ENCODE measurements around the gene EDIL3. TPM values are rescaled to one million over a fixed set of nuclear protein-coding genes. Genes with fewer than 3 reads are reported as not detected.
A peak's percentile ranks its signal among the peaks of the same experiment; 100 is the strongest.
"Not testable (repeated sequence)": the region's sequence is repeated elsewhere in the genome, so short reads cannot be mapped to it uniquely, and the experiment has no call there.

EDIL3 gene
- total RNA-seq, 1 donor from 2014 or later = 86.1 TPM

- peak; percentile 63 for DNase-seq (ENCODE audit: low read depth)
These were observed 4.9 kb downstream of the EDIL3 start for GRCh38 chr5:84379749-84380148.

DNA sequence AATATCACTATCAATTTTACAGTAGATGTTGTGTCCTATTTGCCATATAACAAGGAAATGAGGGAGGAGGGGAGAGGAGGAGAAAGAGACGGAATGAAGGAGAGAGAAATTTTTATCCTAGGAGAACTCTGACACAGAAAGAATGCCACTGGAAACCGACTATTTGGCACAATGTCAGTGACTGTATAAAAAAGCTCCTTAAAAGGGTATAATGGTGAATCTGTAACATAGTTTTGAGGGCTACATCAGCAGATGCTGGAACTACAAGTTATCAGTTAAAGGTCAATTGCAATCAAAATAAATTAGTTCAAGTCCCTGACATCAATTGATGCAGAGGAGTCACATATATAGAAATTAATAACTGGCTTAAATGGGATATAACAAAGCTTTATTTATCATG is 5.7 kb downstream of the EDIL3 start:
- peak; percentile 56 for DNase-seq (ENCODE audit: low read depth)

- peak; percentile 58 for DNase-seq (ENCODE audit: low read depth)
These were observed 6.3 kb downstream of the EDIL3 start for GRCh38 chr5:84378420-84378819.

- no peak for DNase-seq (ENCODE audit: low read depth)
These were observed 8.3 kb downstream of the EDIL3 start for GRCh38 chr5:84376346-84376745.

DNA sequence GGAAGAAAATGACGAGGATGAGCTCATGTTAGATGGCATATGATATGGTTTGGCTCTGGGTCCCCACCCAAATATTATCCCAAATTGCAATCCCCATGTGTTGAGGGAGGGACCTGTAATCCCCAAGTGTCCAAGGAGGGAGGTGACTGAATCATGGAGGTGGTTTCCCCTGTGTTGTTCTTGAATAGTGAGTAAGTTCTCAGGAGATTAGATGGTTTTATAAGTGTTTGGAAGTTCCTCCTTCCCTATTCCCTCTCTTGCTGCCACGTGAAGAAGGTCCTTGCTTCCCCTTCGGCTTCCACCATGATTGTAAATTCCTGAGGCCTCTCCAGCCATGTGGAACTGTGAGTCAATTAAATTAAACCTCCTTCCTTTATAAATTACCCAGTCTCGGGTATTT is 10.1 kb downstream of the EDIL3 start:
- peak; percentile 31 for DNase-seq (ENCODE audit: low read depth)

DNA sequence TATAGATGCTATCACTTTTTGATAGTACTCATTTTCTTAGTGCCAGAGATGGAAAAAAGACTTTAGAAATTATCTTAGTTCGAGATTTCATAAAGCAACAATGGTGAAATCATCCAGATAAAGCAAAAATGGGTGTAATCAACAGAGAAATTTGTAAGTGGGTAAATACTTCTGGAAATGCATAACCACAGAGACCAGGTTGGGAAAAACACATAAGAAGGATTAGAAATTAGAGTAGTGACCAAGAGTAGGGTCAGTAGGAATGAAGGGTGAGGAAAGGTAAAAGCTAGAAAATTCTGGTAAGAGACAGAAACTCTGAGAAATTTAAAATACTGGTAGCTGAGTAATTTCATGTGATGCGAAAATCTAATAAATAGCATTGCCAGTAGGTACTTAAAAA is 11.2 kb downstream of the EDIL3 start:
- DNase-seq (ENCODE audit: low read depth) = no peak

- peak; percentile 87 for DNase-seq (ENCODE audit: low read depth)
These were observed 12.5 kb downstream of the EDIL3 start for GRCh38 chr5:84372066-84372695.

DNA sequence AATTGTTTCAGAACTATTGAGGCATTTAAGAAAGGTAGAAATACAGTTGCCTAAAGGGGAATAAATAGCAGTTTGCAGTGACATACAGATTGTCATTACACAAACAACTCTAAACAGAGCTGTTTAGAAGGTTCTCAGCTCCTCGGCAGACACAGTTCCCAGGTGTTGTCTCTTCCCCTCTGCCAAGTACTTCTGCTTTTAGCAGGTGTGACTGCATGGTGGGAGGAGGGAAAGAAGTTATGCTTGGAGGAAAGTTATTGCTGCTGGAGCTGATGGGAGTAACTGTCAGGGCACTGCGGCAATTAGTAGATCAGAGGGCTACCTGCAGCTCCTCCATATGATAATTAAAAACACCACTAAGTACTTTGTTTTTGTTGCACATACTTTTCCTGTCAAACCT is 14.5 kb downstream of the EDIL3 start:
- no peak for DNase-seq (ENCODE audit: low read depth)

DNA sequence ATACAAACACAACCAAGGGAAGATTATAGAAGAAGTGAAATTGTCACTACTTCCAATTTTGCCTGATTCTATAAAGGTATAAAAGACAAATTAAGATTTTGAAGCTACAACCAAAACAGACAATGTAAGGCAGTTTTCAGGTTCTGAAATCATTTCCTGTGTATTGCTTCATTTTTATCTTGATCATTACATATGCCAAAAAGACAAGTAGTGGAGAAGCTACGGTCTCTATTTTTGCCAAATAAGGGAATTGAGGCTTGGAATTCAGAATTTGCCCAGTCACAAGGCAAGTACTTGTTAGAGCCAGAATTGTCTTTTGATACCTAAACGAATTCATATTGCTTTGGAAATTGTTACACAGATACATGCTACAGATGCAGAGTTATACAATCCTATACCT is 20.6 kb downstream of the EDIL3 start:
- no peak for DNase-seq (ENCODE audit: low read depth)

GRCh38 chr5:84362061-84362720 is 22.5 kb downstream of the EDIL3 start:
- no peak for DNase-seq (ENCODE audit: low read depth)

- no peak for DNase-seq (ENCODE audit: low read depth)
These were observed 23.1 kb downstream of the EDIL3 start for GRCh38 chr5:84361572-84361971.

GRCh38 chr5:84360056-84360455 is 24.6 kb downstream of the EDIL3 start:
- DNase-seq (ENCODE audit: low read depth) = no peak

DNA sequence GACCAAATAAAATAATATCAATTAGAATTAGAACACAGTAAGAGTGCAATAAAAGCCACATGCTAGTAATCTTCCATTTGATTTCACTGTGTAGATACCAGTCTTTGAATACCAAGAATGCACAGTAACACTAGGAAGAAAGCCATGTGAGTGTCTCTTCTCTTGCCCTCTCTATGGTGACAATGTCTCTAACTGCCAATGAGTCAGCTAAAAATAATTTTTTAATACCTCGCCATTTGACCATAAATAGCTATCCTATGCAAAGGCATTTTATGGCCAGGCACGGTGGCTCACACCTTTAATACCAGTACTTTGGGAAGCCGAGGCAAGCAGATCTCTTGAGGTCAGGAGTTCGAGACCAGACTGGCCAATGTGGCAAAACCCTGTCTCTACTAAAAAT is 30.6 kb downstream of the EDIL3 start:
- no peak for DNase-seq (ENCODE audit: low read depth)

DNA sequence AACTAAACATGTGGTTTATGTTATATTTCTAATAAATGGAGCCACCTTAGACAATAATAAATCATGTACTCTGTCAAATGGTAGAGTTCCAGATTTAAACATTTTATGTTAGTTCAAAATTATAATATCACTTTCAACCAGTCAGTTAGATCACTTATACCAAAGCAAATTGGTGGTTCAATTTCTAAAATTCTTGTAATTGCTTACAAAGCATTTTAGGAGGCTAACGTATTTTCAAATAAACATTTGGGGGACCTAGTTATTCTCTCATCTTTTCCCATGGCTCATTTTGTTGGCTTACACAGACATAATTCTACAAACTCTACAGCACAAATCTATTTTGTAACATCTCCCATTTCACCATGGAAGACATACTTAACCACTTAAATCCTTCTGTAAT is 39.9 kb downstream of the EDIL3 start:
- DNase-seq (ENCODE audit: low read depth) = no peak

GRCh38 chr5:84343171-84343570 is 41.5 kb downstream of the EDIL3 start:
- DNase-seq (ENCODE audit: low read depth) = no peak

DNA sequence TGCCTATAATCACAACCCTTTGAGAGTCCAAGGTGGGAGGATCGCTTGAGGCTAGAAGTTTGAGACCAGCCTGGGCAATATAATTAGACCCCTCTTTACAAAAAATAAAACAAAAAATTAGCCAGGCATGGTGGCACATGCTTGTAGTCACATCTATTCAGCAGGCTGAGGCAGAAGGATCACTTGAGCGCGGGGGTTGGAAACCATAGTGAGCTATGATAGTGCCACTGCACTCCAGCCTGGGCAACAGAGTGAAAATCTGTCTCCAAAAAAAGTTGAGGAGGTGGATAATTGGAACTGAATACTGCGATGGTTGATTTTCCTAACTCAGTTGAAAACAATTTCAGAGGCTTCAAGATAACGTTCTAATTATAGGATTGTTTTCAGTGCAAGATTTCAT is 52.6 kb downstream of the EDIL3 start:
- DNase-seq (ENCODE audit: low read depth) = no peak

DNA sequence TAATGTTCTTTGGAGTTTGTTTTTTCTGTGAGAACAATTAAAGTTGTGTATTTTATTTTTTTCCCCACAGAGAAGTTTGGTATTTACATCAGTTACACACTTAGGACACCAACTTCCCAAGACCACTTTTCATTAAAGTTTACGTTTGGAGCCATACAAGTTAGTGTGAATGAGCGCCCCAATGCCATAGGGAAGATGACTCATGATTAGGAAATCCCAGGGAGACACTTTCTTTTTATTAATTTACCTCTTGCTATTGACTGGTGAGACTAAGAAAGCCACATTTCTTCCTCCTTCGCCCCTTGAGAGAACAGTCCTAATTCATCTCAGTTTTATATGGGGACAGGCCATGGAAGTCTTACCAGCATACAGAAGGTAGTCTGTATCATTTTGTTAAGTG is 57.1 kb downstream of the EDIL3 start:
- no peak for DNase-seq (ENCODE audit: low read depth)

- DNase-seq (ENCODE audit: low read depth) = no peak
These were observed 62.0 kb downstream of the EDIL3 start for GRCh38 chr5:84322646-84323045.

- not testable (repeated sequence) for DNase-seq (ENCODE audit: low read depth)
These were observed 66.9 kb downstream of the EDIL3 start for GRCh38 chr5:84317826-84318225.

- DNase-seq (ENCODE audit: low read depth) = not testable (repeated sequence)
These were observed 72.4 kb downstream of the EDIL3 start for GRCh38 chr5:84312280-84312679.

DNA sequence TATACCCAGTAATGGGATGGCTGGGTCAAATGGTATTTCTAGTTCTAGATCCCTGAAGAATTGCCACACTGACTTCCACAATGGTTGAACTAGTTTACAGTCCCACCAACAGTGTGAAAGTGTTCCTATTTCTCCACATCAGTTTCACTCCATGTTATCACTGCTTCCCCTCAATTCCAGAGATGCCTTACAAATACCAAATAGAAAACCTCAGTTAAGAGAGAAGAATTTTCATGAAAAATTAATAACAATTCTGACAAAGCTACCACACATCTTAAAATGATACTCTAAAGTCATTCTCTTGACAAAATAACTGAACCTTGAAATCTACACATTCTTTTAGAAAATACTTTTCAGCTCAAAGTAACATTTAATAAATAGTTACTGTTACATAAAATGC is 74.8 kb downstream of the EDIL3 start:
- not testable (repeated sequence) for DNase-seq (ENCODE audit: low read depth)

- DNase-seq (ENCODE audit: low read depth) = no peak
These were observed 78.1 kb downstream of the EDIL3 start for GRCh38 chr5:84306601-84307000.

DNA sequence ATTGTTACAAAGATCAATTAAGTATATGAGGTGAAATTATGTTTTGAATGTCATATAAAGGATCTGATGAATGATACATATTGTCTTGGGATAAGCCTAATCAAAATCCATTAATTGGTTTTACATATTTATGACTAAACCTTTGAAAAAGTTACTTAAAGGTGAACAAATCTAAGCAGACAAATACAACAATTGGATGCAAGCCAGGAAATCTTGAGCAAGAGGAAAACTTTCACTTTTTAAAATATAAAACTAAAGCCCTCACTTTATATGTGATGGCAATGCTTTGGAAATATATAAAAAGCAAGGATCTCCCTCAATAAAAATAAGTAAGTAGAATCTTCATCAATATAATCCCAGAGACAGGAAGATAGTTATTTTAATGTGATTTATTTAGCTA is 80.1 kb downstream of the EDIL3 start:
- no peak for DNase-seq (ENCODE audit: low read depth)
